ENCODE measurements around the gene CDC45. TPM values are rescaled to one million over a fixed set of nuclear protein-coding genes. Genes with fewer than 3 reads are reported as not detected.

Gene CDC45
- total and polyA plus RNA-seq, 2 of the 13 experiments (the other 11 are each of a cell fraction or from before 2014, with no cell fraction given) = 14.4 to 36.3 TPM

DNA sequence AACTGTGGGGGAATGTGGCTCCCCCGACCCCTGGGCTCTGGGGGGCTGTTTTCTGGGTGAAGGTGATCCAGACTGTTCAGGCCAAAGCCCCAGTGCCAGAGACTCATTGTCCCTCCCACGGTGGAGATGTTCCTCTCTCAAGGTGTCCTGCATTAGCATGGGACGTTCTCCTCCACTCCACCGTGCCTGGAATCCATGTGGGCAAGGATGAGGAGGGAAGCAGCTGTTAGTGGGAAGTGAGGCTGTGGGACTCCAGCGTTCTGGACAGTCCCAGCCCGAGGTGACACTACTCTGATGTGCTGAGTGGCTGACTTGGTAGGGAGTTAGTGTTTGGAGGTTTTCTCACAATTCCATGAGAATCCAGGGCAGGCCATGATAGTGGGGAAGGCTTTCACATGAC is 75.9 kb downstream of the CDC45 start:
- H3K4me1 ChIP-seq (ENCODE audit: insufficient read depth, low read length) = peaks cover 17% of the 10 kb centered on the region
- H3K36me3 ChIP-seq (replicated peaks in 1 of 2; ENCODE audit: control insufficient read depth in 1 of 2, insufficient read depth in 2 of 2, low read length in 2 of 2) = no peaks in the 10 kb centered on the region
- POLR2A ChIA-PET = interaction anchor here (0.7 kb wide), 1 partner anchor 11 kb away, joined by 3 read pairs; no protein-coding TSS in a partner anchor
- ATAC-seq (no peak), FAIRE-seq (no peak), DNase-seq (ENCODE audit: low spot score) (no peak)
- H3K4me2 ChIP-seq (ENCODE audit: low read depth, low read length) = no peak overlapping the region
- no peak overlapping the region; the same call in 1 of the 2 replicates for H3K9ac ChIP-seq (ENCODE audit: insufficient read depth, low read depth, low read length)
- WGBS (ENCODE audit: low lambda C conversion rate) = 8% methylated on average over 4 of the region's 6 CpGs
- H3K4me3 ChIP-seq (replicated peaks in 1 of 3; ENCODE audit: insufficient read depth in 1 of 3, low read depth in 2 of 3, low read length in 3 of 3) = no peak overlapping the region
- BruUV-seq (replicated peaks) = no TSS peak
- no peaks in the 10 kb centered on the region for H4K20me1 ChIP-seq (ENCODE audit: insufficient read depth, low read length)
- no peaks in the 10 kb centered on the region for H3K79me2 ChIP-seq (ENCODE audit: insufficient read depth, low read length)
- in situ Hi-C loops (cut with HindIII; ENCODE audit: extremely low pct_ligation_motif_present, low pct_unique_long_range_greater_than_20kb) = no loop called here
- CTCF ChIA-PET (ENCODE audit: low intra/inter-chr PET ratio, low total read pairs) = no interaction called here
- no peaks in the 10 kb centered on the region for H3K9me3 ChIP-seq (ENCODE audit: low read length)
- intact Hi-C loops (cut with micrococcal nuclease; ENCODE audit: unreplicated experiment) = loop anchor here (10.0 kb wide), 1 partner anchor 49 kb away; no protein-coding TSS in a partner anchor
- no peak overlapping the region for H2AFZ ChIP-seq (ENCODE audit: low read length)
- no peak for TF ChIP-seq FUBP1 (CRISPR knock-in tag; IDR thresholded peaks at IDR 0.05; ENCODE audit: borderline replicate concordance)
- no peak for TF ChIP-seq ZNF446 (CRISPR knock-in tag; IDR thresholded peaks at IDR 0.05)
- TF ChIP-seq FIP1L1 (IDR thresholded peaks at IDR 0.05; ENCODE audit: borderline replicate concordance, insufficient read depth, low read depth, low read length) = no peak
- no peak for TF ChIP-seq SIX1 (CRISPR knock-in tag; IDR thresholded peaks at IDR 0.05; ENCODE audit: borderline replicate concordance)
- no peak for TF ChIP-seq SSRP1 (CRISPR knock-in tag; IDR thresholded peaks at IDR 0.05)
- TF ChIP-seq MIER3 (CRISPR knock-in tag; IDR thresholded peaks at IDR 0.05; ENCODE audit: borderline replicate concordance) = no peak
- no peak for TF ChIP-seq ZSCAN29 (CRISPR knock-in tag; conservative IDR thresholded peaks at IDR 0.05)
- no peak for TF ChIP-seq STAG1 (CRISPR knock-in tag; IDR thresholded peaks at IDR 0.05)
- no peak for TF ChIP-seq BCL6 (CRISPR knock-in tag; IDR thresholded peaks at IDR 0.05)
- TF ChIP-seq ZFX (CRISPR knock-in tag; IDR thresholded peaks at IDR 0.05; ENCODE audit: low read depth) = no peak
- TF ChIP-seq ESRRA (CRISPR knock-in tag; IDR thresholded peaks at IDR 0.05; ENCODE audit: low read depth) = no peak
- TF ChIP-seq, protein P1, sequence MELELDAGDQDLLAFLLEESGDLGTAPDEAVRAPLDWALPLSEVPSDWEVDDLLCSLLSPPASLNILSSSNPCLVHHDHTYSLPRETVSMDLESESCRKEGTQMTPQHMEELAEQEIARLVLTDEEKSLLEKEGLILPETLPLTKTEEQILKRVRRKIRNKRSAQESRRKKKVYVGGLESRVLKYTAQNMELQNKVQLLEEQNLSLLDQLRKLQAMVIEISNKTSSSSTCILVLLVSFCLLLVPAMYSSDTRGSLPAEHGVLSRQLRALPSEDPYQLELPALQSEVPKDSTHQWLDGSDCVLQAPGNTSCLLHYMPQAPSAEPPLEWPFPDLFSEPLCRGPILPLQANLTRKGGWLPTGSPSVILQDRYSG (CRISPR knock-in tag; IDR thresholded peaks at IDR 0.05) = no peak
- no peak overlapping the region for H3K27ac ChIP-seq (ENCODE audit: extremely low read length, insufficient read depth, low read length)
- H3K27me3 ChIP-seq (ENCODE audit: control insufficient read depth in 1 of 2, insufficient read depth in 2 of 2, low read length in 2 of 2) = peaks cover 0 to 22% of the 10 kb centered on the region in 2 experiments; a peak in 3 of 5 replicates

Measured in HepG2 (cell line).